Right lobe of liver (tissue), 6 donors: ENCODE results near the gene IVNS1ABP. TPM values are rescaled to one million over a fixed set of nuclear protein-coding genes. Genes with fewer than 3 reads are reported as not detected.

Experiments
- ATAC-seq, 4 donors: fragments of 200-7000 bp; cut with Tn5 transposase; one replicate each; pipeline ENCODE4 v1.9.1; 2020; ENCODE audit warnings: mild to moderate bottlenecking in 4 of 4, moderate library complexity in 4 of 4
- DNase-seq, 3 donors: peaks; one replicate each; pipeline ENCODE4 v3.0.0-alpha.2; 2020
- H3K27ac ChIP-seq, 3 donors: fragments of 200-600 bp; one replicate each; pipeline ENCODE4 v1.8.0; 2022
- H3K27me3 ChIP-seq, 2 donors: fragments of 200-600 bp; one replicate each; pipeline ENCODE4 v1.8.0; 2022
- H3K36me3 ChIP-seq, 4 donors: fragments of 200-600 bp; sonication (generic) in 1 of 4; one replicate each; pipeline versions ENCODE4 v1.5.1 to v1.8.0; 2017 to 2022; ENCODE audit warnings: control low read depth in 1 of 4
- H3K4me1 ChIP-seq, 4 donors: fragments of 200-600 bp; sonication (generic) in 1 of 4; one replicate each; pipeline versions ENCODE4 v1.5.1 to v1.8.0; 2017 to 2022; ENCODE audit warnings: control low read depth in 1 of 4
- H3K4me3 ChIP-seq, 3 donors: fragments of 200-600 bp; one replicate each; pipeline ENCODE4 v1.8.0; 2022
- H3K9me3 ChIP-seq, 4 donors: fragments of 200-600 bp; sonication (generic) in 1 of 4; one replicate each; pipeline versions ENCODE4 v1.5.1 to v1.8.0; 2017 to 2022; ENCODE audit warnings: control low read depth in 1 of 4
- POLR2A ChIP-seq: fragments of 450-650 bp; IDR thresholded peaks from one replicate; pipeline ENCODE4 v1.6.1; 2017; ENCODE audit warnings: antibody characterized with exemption, mild to moderate bottlenecking
- WGBS: methylation state at CpG from one replicate; pipeline ENCODE4 v1.1.6; 2018; ENCODE audit warnings: low coverage, low lambda C conversion rate; ENCODE audit not compliant: insufficient coverage; ENCODE audit errors: missing lambda C conversion rate; 5-methylcytosine and 5-hydroxymethylcytosine counted together
- intact Hi-C, 2 donors: fragments of 100-400 bp; cut with DNase I; formaldehyde crosslinking; loops; one replicate each; pipeline versions ENCODE4 v1.11.2 to v1.14.1; 2022
- small RNA-seq, 2 experiments: library from RNA; depleted of rRNA; stranded (forward); fragments of <200 nt; gene quantifications; one replicate each; pipeline ENCODE3, GENCODE V24; 2016
- total RNA-seq, 6 experiments: library from RNA; depleted of rRNA in 2 of 6; stranded (reverse); fragments of >200 nt in 2 of 6; fragmentation: NEBNext Ultra II Directional in 3 of 6; extraction: Animal tissue kit (Norgen Biotek cat#: 25700) in 3 of 6; gene quantifications; one replicate each; pipeline versions ENCODE4 v1.1.0 to v1.2.4, GENCODE V29; 2016 to 2023
- TF ChIP-seq, protein P1 (sequence below), 4 donors: fragments of 200-600 bp in 3 of 4; fragments of 450-650 bp in 1 of 4; IDR thresholded peaks; one replicate each; pipeline versions ENCODE4 v1.5.1 to v1.8.0; 2016 to 2022; ENCODE audit warnings: antibody characterized with exemption in 4 of 4, mild to moderate bottlenecking in 2 of 4
- donor health status: DM: no; HTN: yes; CAD: no.
- donor health status: DM: no; HTN: no; CAD: no.
- donor health status: DM: no; HTN: no; CAD: no.
- donor health status: DM: no; HTN: yes; CAD: no.
- donor health status: DM: no; HTN: yes; CAD: no.

The IVNS1ABP gene
- total RNA-seq, 6 experiments from 2014 or later, result 17.0 to 38.3 (median 26.8) TPM

DNA sequence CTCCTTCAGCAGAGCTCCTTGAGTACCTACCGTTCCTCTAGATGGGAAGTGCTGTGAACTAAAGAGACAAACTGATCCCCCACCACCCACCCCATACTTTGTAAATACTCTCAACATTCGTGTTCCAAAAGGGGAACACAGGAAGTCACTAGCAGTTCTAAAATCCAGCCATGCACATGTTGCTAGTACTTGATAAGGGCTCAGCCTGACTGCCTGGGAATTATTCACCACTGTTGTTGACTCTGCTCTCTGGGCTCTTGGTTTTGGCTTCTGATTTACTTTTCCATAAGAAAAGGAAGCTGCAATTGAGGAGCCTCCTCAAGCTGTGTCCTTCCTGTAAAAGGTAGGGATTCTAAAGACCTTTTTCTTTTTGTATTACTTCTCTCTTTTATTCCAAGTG is 67.5 kb downstream of the IVNS1ABP start:
- DNase-seq, result no peak
- H3K4me3 ChIP-seq, result no peak overlapping the region
- H3K27ac ChIP-seq, result no peak overlapping the region
- H3K4me1 ChIP-seq, result no peaks in the 10 kb centered on the region
- TF ChIP-seq, protein P1, sequence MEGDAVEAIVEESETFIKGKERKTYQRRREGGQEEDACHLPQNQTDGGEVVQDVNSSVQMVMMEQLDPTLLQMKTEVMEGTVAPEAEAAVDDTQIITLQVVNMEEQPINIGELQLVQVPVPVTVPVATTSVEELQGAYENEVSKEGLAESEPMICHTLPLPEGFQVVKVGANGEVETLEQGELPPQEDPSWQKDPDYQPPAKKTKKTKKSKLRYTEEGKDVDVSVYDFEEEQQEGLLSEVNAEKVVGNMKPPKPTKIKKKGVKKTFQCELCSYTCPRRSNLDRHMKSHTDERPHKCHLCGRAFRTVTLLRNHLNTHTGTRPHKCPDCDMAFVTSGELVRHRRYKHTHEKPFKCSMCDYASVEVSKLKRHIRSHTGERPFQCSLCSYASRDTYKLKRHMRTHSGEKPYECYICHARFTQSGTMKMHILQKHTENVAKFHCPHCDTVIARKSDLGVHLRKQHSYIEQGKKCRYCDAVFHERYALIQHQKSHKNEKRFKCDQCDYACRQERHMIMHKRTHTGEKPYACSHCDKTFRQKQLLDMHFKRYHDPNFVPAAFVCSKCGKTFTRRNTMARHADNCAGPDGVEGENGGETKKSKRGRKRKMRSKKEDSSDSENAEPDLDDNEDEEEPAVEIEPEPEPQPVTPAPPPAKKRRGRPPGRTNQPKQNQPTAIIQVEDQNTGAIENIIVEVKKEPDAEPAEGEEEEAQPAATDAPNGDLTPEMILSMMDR (IDR thresholded peaks at IDR 0.05), result no peak
- TF ChIP-seq POLR2A, result no peak
- no peaks in the 10 kb centered on the region for H3K9me3 ChIP-seq
- no peak for ATAC-seq
- no peaks in the 10 kb centered on the region for H3K36me3 ChIP-seq
- intact Hi-C loops, result no loop called here
- 90% methylated on average over 2 of the region's 2 CpGs for WGBS
- no peaks in the 10 kb centered on the region for H3K27me3 ChIP-seq

Small RNA genes lying within 50 kb of the gene (small RNA-seq; reads per million reads assigned to genes)
- gene RF00019, result 0 reads per million in 2 experiments

Other genes starting within 250 kb of the IVNS1ABP start
- gene TRMT1L, start 160.3 kb downstream of the IVNS1ABP start, total RNA-seq, result 10 to 100 TPM in 3 of 6 experiments, 1 to 10 TPM in 3; 7.9 to 19.2 (median 10.3) TPM
- gene SWT1, start 160.1 kb downstream of the IVNS1ABP start, total RNA-seq, result 1 to 10 TPM; 2.0 to 3.9 (median 2.4) TPM